CD14-positive monocyte (primary cell): ENCODE measurements around the gene UNC119B. TPM values are rescaled to one million over a fixed set of nuclear protein-coding genes. Genes with fewer than 3 reads are reported as not detected.
"Not testable (repeated sequence)": the region's sequence is repeated elsewhere in the genome, so short reads cannot be mapped to it uniquely, and the experiment has no call there.

Experiments
- DNase-seq, 3 donors: peaks; one replicate each; pipeline ENCODE4 v3.0.0-alpha.2; 2011 to 2022
- H2AFZ ChIP-seq: 2 replicates; pipeline ENCODE4 v1.6.0; 2012; ENCODE audit warnings: mild to moderate bottlenecking, low read depth, low read length, inconsistent platforms; ENCODE audit not compliant: insufficient read depth, poor library complexity, severe bottlenecking
- H3K27ac ChIP-seq, 2 donors: 1 replicate in 1 of 2; 2 replicates in 1 of 2; pipeline ENCODE4 v1.5.1; 2012 to 2013; ENCODE audit warnings: low read length in 2 of 2, control low read depth in 1 of 2, inconsistent platforms in 1 of 2, low read depth in 1 of 2, mild to moderate bottlenecking in 1 of 2
- H3K27me3 ChIP-seq, 2 donors: one replicate each; pipeline versions ENCODE4 v1.6.0 to v1.6.1; 2011 to 2013; ENCODE audit warnings: low read length in 2 of 2; ENCODE audit not compliant: control insufficient read depth in 2 of 2, insufficient read depth in 2 of 2
- H3K36me3 ChIP-seq, 2 donors: replicated peaks in 1 of 2; 1 replicate in 1 of 2; 2 replicates in 1 of 2; pipeline versions ENCODE4 v1.5.1 to v1.6.1; 2012 to 2013; ENCODE audit warnings: low read length in 2 of 2, control low read depth in 1 of 2, inconsistent platforms in 1 of 2, mild to moderate bottlenecking in 1 of 2; ENCODE audit not compliant: insufficient read depth in 2 of 2, control insufficient read depth in 1 of 2
- H3K4me1 ChIP-seq, 2 donors: 1 replicate in 1 of 2; 2 replicates in 1 of 2; pipeline versions ENCODE4 v1.5.1 to v1.6.1; 2012 to 2013; ENCODE audit warnings: low read length in 2 of 2, control low read depth in 1 of 2, inconsistent platforms in 1 of 2, mild to moderate bottlenecking in 1 of 2, moderate library complexity in 1 of 2; ENCODE audit not compliant: insufficient read depth in 2 of 2, control insufficient read depth in 1 of 2
- H3K4me2 ChIP-seq: replicated peaks from 2 replicates; pipeline ENCODE3; 2012; ENCODE audit warnings: low read length, moderate library complexity, mild to moderate bottlenecking; ENCODE audit not compliant: poor library complexity, severe bottlenecking; ENCODE audit errors: extremely low read depth
- H3K4me3 ChIP-seq, 3 experiments: fragments of 200-600 bp in 1 of 3; sonication (generic) in 1 of 3; replicated peaks in 1 of 3; 1 replicate in 2 of 3; 2 replicates in 1 of 3; pipeline ENCODE4 v1.5.1; 2011 to 2013; ENCODE audit warnings: low read length in 3 of 3, mild to moderate bottlenecking in 3 of 3, control low read depth in 2 of 3, low read depth in 2 of 3, inconsistent platforms in 1 of 3, moderate library complexity in 1 of 3
- H3K79me2 ChIP-seq: 2 replicates; pipeline ENCODE4 v1.6.0; 2012; ENCODE audit warnings: mild to moderate bottlenecking, control low read depth, inconsistent platforms, low read length, moderate library complexity; ENCODE audit not compliant: insufficient read depth
- H3K9ac ChIP-seq: 2 replicates; pipeline ENCODE4 v1.6.0; 2017; ENCODE audit warnings: low read length, mild to moderate bottlenecking; ENCODE audit not compliant: insufficient read depth, poor library complexity, severe bottlenecking
- H3K9me3 ChIP-seq, 2 donors: replicated peaks in 1 of 2; 1 replicate in 1 of 2; 2 replicates in 1 of 2; pipeline versions ENCODE4 v1.5.1 to v1.6.1; 2012 to 2013; ENCODE audit warnings: low read length in 2 of 2, control low read depth in 1 of 2; ENCODE audit not compliant: control insufficient read depth in 1 of 2, insufficient read depth in 1 of 2
- H4K20me1 ChIP-seq: 2 replicates; pipeline ENCODE4 v1.6.0; 2012; ENCODE audit warnings: mild to moderate bottlenecking, low read length, control low read depth, moderate library complexity; ENCODE audit not compliant: insufficient read depth
- H3K27ac Mint-ChIP-seq, 7 donors: one replicate each; pipeline ENCODE4 v1.8.0; 2020; ENCODE audit warnings: mild to moderate bottlenecking in 7 of 7, mixed read lengths in 7 of 7, moderate library complexity in 6 of 7, inconsistent platforms in 2 of 7
- H3K27me3 Mint-ChIP-seq, 3 donors: one replicate each; pipeline ENCODE4 v1.8.0; 2021 to 2022; ENCODE audit warnings: low read depth in 3 of 3, mild to moderate bottlenecking in 3 of 3, mixed read lengths in 3 of 3, moderate library complexity in 3 of 3, inconsistent platforms in 1 of 3
- H3K36me3 Mint-ChIP-seq, 2 donors: one replicate each; pipeline ENCODE4 v1.8.0; 2020; ENCODE audit warnings: mixed read lengths in 2 of 2, inconsistent platforms in 1 of 2, mild to moderate bottlenecking in 1 of 2
- H3K4me1 Mint-ChIP-seq: one replicate; pipeline ENCODE4 v1.8.0; 2020; ENCODE audit warnings: mild to moderate bottlenecking, mixed read lengths
- H3K4me3 Mint-ChIP-seq, 2 donors: one replicate each; pipeline ENCODE4 v1.8.0; 2020; ENCODE audit warnings: mild to moderate bottlenecking in 2 of 2, mixed read lengths in 2 of 2, moderate library complexity in 1 of 2
- H3K9me3 Mint-ChIP-seq, 7 donors: one replicate each; pipeline ENCODE4 v1.8.0; 2020 to 2022; ENCODE audit warnings: mixed read lengths in 7 of 7, mild to moderate bottlenecking in 6 of 7, moderate library complexity in 6 of 7, inconsistent platforms in 2 of 7
- WGBS: methylation state at CpG from one replicate; pipeline ENCODE4 v1.1.5; 2013; ENCODE audit warnings: missing lambda C conversion rate; ENCODE audit not compliant: insufficient coverage; 5-methylcytosine and 5-hydroxymethylcytosine counted together
- intact Hi-C, 2 donors: fragments of 100-400 bp; cut with micrococcal nuclease; formaldehyde crosslinking; loops; one replicate each; pipeline versions ENCODE4 v1.15.0 to v1.15.1; 2023
- polyA plus RNA-seq, 3 donors: library from polyadenylated mRNA; depleted of rRNA in 1 of 3; unstranded in 2 of 3; stranded (reverse) in 1 of 3; fragments of 300-500 nt in 2 of 3; fragments of >200 nt in 1 of 3; fragmentation: Illumina TruSeq in 2 of 3; gene quantifications; 1 replicate in 2 of 3; 2 replicates in 1 of 3; pipeline ENCODE4 v1.2.3, GENCODE V29; 2012 to 2021
- TF ChIP-seq, protein P1 (sequence below): fragments of 200-600 bp; IDR thresholded peaks from one replicate; pipeline ENCODE4 v1.8.0; 2022; ENCODE audit warnings: antibody characterized with exemption, mild to moderate bottlenecking

The UNC119B gene
- polyA plus RNA-seq, 3 donors = 1.1 to 9.1 (median 2.1) TPM

DNA sequence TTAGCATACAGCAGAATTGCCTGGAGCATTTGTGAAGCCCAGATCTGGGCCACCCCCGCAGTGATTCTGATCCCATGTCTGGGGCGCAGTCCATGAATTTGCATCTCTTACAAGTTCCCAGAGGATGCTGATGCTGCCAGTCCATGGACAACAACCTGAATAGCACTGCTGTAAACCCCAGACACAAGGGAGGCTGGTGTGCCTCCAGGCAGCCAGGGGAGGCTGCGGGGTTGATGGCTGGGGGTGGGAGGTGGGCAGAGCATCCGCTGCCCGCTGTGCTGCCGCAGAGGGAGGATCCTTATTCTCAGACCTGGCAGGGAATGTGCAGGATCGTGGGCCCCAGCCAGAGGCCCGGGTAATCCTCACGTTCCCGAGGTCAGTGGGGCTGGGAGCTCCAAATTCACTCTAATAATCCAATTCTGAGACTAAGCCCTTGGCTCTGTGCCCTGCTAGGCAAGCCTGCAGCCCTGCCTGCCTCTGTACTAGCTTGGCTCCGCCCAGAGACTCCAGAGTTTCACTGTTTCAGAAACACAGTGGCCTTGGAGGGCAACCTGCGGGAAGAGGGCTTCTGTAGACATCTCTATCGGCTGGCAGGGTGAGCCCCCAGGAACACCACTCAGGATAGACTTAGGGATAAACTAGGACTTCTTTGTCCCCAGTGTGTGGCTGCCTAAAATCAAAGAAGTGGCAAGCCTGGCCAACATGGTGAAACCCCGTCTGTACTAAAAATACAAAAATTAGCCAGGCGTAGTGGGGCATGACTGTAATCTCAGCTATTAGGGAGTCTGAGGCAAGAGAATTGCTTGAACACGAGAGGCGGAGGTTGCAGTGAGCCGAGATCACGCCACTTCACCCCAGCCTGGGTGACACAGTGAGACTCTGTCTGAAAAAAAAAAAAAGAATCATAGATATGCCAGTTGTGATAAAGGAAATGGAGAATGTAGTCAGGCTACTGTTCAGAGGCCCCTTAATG, 41.1 kb upstream of the UNC119B start:
- Histone ChIP-seq H3K79me2 (no peaks in the 10 kb centered on the region), H2AFZ (no peak overlapping the region), H3K27me3 (no peaks in the 10 kb centered on the region), H3K9me3 (no peaks in the 10 kb centered on the region), H3K4me1 (peaks cover 4 to 6% of the 10 kb centered on the region in 2 donors), H3K4me3 (no peak overlapping the region), H3K9ac (no peak overlapping the region), H3K27ac (no peak overlapping the region), H4K20me1 (no peaks in the 10 kb centered on the region), H3K4me2 (no peak overlapping the region), H3K36me3 (no peaks in the 10 kb centered on the region)
- TF ChIP-seq, protein P1, sequence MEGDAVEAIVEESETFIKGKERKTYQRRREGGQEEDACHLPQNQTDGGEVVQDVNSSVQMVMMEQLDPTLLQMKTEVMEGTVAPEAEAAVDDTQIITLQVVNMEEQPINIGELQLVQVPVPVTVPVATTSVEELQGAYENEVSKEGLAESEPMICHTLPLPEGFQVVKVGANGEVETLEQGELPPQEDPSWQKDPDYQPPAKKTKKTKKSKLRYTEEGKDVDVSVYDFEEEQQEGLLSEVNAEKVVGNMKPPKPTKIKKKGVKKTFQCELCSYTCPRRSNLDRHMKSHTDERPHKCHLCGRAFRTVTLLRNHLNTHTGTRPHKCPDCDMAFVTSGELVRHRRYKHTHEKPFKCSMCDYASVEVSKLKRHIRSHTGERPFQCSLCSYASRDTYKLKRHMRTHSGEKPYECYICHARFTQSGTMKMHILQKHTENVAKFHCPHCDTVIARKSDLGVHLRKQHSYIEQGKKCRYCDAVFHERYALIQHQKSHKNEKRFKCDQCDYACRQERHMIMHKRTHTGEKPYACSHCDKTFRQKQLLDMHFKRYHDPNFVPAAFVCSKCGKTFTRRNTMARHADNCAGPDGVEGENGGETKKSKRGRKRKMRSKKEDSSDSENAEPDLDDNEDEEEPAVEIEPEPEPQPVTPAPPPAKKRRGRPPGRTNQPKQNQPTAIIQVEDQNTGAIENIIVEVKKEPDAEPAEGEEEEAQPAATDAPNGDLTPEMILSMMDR = no peak
- no peak for DNase-seq
- intact Hi-C loops = no loop called here
- WGBS = 88% methylated on average over 15 of the region's 19 CpGs
- Mint-ChIP-seq H3K27ac (no peak overlapping the region), H3K27me3 (peaks cover 0 to 8% (median 5%) of the 10 kb centered on the region in 3 donors), H3K4me1 (peaks cover 5% of the 10 kb centered on the region), H3K4me3 (peak overlapping the region in 1 of 2 donors; percentile 20), H3K9me3 (peaks cover 0 to 1% (median 0%) of the 10 kb centered on the region in 7 donors), H3K36me3 (no peaks in the 10 kb centered on the region)

DNA sequence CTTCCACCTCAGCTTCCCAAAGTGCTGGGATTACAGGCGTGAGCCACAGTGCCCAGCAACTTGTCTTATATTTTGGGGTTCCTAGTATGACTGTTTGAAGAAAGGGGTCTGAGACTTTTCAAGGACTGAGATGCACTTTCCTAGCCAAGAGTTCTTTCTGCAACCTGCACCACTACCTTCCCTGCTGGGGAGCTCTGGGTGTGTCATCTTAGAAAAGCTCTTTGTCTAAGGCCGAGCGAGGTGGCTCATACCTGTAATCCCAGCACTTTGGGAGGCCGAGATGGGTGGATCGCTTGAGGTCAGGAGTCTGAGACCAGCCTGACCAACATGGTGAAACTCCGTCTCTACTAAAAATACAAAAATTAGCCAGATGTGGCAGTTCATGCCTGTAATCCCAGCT, 40.0 kb upstream of the UNC119B start:
- intact Hi-C loops, H3K4me1 Mint-ChIP-seq, H3K9me3 ChIP-seq, H3K4me3 Mint-ChIP-seq, H2AFZ ChIP-seq, H3K4me1 ChIP-seq, DNase-seq, H3K27ac ChIP-seq, H3K27ac Mint-ChIP-seq, H3K4me2 ChIP-seq, H3K9ac ChIP-seq, H3K79me2 ChIP-seq, H3K36me3 Mint-ChIP-seq, H3K27me3 ChIP-seq, H3K4me3 ChIP-seq, H4K20me1 ChIP-seq, H3K27me3 Mint-ChIP-seq, H3K9me3 Mint-ChIP-seq, H3K36me3 ChIP-seq: not testable (repeated sequence)
- 100% methylated on average over 5 of the region's 6 CpGs for WGBS
